Measurements from ENCODE around the gene KCNQ5. TPM values are rescaled to one million over a fixed set of nuclear protein-coding genes. Genes with fewer than 3 reads are reported as not detected.

Gene KCNQ5
- total and polyA plus RNA-seq, 10 of the 15 experiments (the other 5 are each of a cell fraction or from before 2014, with no cell fraction given), result 0.60 to 16.2 (median 3.2) TPM

GRCh38 chr6:72783035-72783434 is 161.2 kb downstream of the KCNQ5 start:
- Histone ChIP-seq H3K9me3 (replicated peaks; ENCODE audit: control insufficient read depth, insufficient read depth, low read length) (no peaks in the 10 kb centered on the region), H4K20me1 (ENCODE audit: control insufficient read depth, insufficient read depth) (no peaks in the 10 kb centered on the region), H3K4me2 (ENCODE audit: control insufficient read depth, insufficient read depth) (no peak overlapping the region), H3K79me2 (ENCODE audit: control insufficient read depth, insufficient read depth, low read length) (no peaks in the 10 kb centered on the region), H2AFZ (ENCODE audit: control insufficient read depth, low read depth, low read length) (no peak overlapping the region), H3K4me1 (ENCODE audit: control insufficient read depth, insufficient read depth, low read length) (no peaks in the 10 kb centered on the region; the same call in 1 of the 2 replicates), H3K27ac (ENCODE audit: control insufficient read depth, insufficient read depth) (no peak overlapping the region), H3K27me3 (replicated peaks in 1 of 2; ENCODE audit: control insufficient read depth in 2 of 2, insufficient read depth in 2 of 2, low read length in 1 of 2) (no peaks in the 10 kb centered on the region), H3K9ac (ENCODE audit: control insufficient read depth, insufficient read depth, low read length) (no peak overlapping the region), H3K4me3 (no peak overlapping the region), H3K36me3 (ENCODE audit: control insufficient read depth in 2 of 2, insufficient read depth in 2 of 2, low read length in 1 of 2) (no peaks in the 10 kb centered on the region)
- no TSS peak for BruUV-seq (replicated peaks)
- FAIRE-seq (no peak), DNase-seq (ENCODE audit: low read depth, low spot score) (no peak), ATAC-seq (no peak)
- 89% methylated on average over 2 of the region's 2 CpGs for WGBS (ENCODE audit: insufficient coverage, insufficient replicate concordance, low lambda C conversion rate, missing lambda C conversion rate)
- SMC1A ChIA-PET (ENCODE audit: uncharacterized antibody, unreplicated experiment), result interaction anchor here (1.1 to 3.5 kb wide), 2 partner anchors 12 to 100 kb away, joined by 3 to 20 read pairs; no protein-coding TSS in a partner anchor
- RAD21 ChIA-PET (ENCODE audit: unreplicated experiment), result no interaction called here
- in situ Hi-C loops (cut with MboI), result no loop called here
- no peak for TF ChIP-seq FOXK2 (IDR thresholded peaks at IDR 0.05)
- TF ChIP-seq SKIL (IDR thresholded peaks at IDR 0.05; ENCODE audit: low read depth, poor library complexity, severe bottlenecking), result no peak
- no peak for TF ChIP-seq CREM (IDR thresholded peaks at IDR 0.05; ENCODE audit: low read depth)
- POLR2A ChIA-PET, result interaction anchor here (1.1 kb wide), 1 partner anchor 22 kb away, joined by 4 read pairs; no protein-coding TSS in a partner anchor
- intact Hi-C loops (cut with micrococcal nuclease; ENCODE audit: unreplicated experiment), result no loop called here
- CTCF ChIA-PET, result interaction anchor here (1.0 to 1.9 kb wide), 2 partner anchors 18 to 167 kb away, joined by 3 to 6 read pairs; no protein-coding TSS in a partner anchor

- no peaks in the 10 kb centered on the region; the same call in 1 of the 2 replicates for H3K4me1 ChIP-seq (ENCODE audit: control insufficient read depth, insufficient read depth, low read length)
- no peak for ATAC-seq
- no peaks in the 10 kb centered on the region for H3K27me3 ChIP-seq (replicated peaks in 1 of 2; ENCODE audit: control insufficient read depth in 2 of 2, insufficient read depth in 2 of 2, low read length in 1 of 2)
- intact Hi-C loops (cut with micrococcal nuclease; ENCODE audit: unreplicated experiment) (no loop called here), in situ Hi-C loops (cut with MboI) (no loop called here)
- H2AFZ ChIP-seq (ENCODE audit: control insufficient read depth, low read depth, low read length), result no peak overlapping the region
- RAD21 ChIA-PET (ENCODE audit: unreplicated experiment), result no interaction called here
- no peak overlapping the region for H3K27ac ChIP-seq (ENCODE audit: control insufficient read depth, insufficient read depth)
- FAIRE-seq, result no peak
- SMC1A ChIA-PET (ENCODE audit: uncharacterized antibody, unreplicated experiment), result interaction anchor here (3.5 kb wide), 1 partner anchor 13 kb away, joined by 20 read pairs; no protein-coding TSS in a partner anchor
- DNase-seq (ENCODE audit: low read depth, low spot score), result no peak
- no peaks in the 10 kb centered on the region for H4K20me1 ChIP-seq (ENCODE audit: control insufficient read depth, insufficient read depth)
- H3K9ac ChIP-seq (ENCODE audit: control insufficient read depth, insufficient read depth, low read length), result no peak overlapping the region
- no peak overlapping the region for H3K4me3 ChIP-seq
- 5% methylated on average over 1 of the region's 1 CpG for WGBS (ENCODE audit: insufficient coverage, insufficient replicate concordance, low lambda C conversion rate, missing lambda C conversion rate)
- H3K79me2 ChIP-seq (ENCODE audit: control insufficient read depth, insufficient read depth, low read length), result no peaks in the 10 kb centered on the region
- BruUV-seq (replicated peaks), result no TSS peak
- no peaks in the 10 kb centered on the region for H3K9me3 ChIP-seq (replicated peaks; ENCODE audit: control insufficient read depth, insufficient read depth, low read length)
- no peak overlapping the region for H3K4me2 ChIP-seq (ENCODE audit: control insufficient read depth, insufficient read depth)
- POLR2A ChIA-PET, result no interaction called here
- no peak for TF ChIP-seq RFX5 (IDR thresholded peaks at IDR 0.05; ENCODE audit: low read depth, low read length)
- TF ChIP-seq POLR2A (IDR thresholded peaks at IDR 0.05; ENCODE audit: low read depth, low read length), result no peak
- H3K36me3 ChIP-seq (ENCODE audit: control insufficient read depth in 2 of 2, insufficient read depth in 2 of 2, low read length in 1 of 2), result no peaks in the 10 kb centered on the region
- CTCF ChIA-PET, result interaction anchor here (1.0 kb wide), 1 partner anchor 19 kb away, joined by 3 read pairs; no protein-coding TSS in a partner anchor
Observed at GRCh38 chr6:72783666-72784065, 161.8 kb downstream of the KCNQ5 start.

Data from GM12878 (cell line).